Measurements from ENCODE around the gene ETS2. TPM values are rescaled to one million over a fixed set of nuclear protein-coding genes. Genes with fewer than 3 reads are reported as not detected.

The ETS2 gene
- polyA plus RNA-seq = 2.8 TPM

GRCh38 chr21:38805328-38806152 is at the start of gene ETS2:
Gene ETS2 (plus strand): TSS chr21:38805929. CDS start chr21:38810035, 4,106 bp downstream.
- Mint-ChIP-seq H3K27me3 (peaks cover 21% of the 10 kb centered on the region), H3K4me3 (peak within 1 kb of the TSS; percentile 80 to 88 (median 86)), H3K27ac (peak within 1 kb of the TSS in 1 of 3 donors; percentile 3), H3K9me3 (no peaks in the 10 kb centered on the region), H3K4me1 (peaks cover 9 to 22% (median 17%) of the 10 kb centered on the region in 3 donors), H3K36me3 (no peaks in the 10 kb centered on the region)

- peaks cover 0 to 2% (median 0%) of the 10 kb centered on the region in 3 donors for H3K4me1 Mint-ChIP-seq
- H3K27ac Mint-ChIP-seq = no peak overlapping the region
- peaks cover 20% of the 10 kb centered on the region for H3K27me3 Mint-ChIP-seq
Measured at GRCh38 chr21:38756746-38757145, 49.0 kb upstream of the ETS2 start.

GRCh38 chr21:38758501-38759214 is 47.1 kb upstream of the ETS2 start:
- peaks cover 0 to 2% (median 0%) of the 10 kb centered on the region in 3 donors for H3K4me1 Mint-ChIP-seq
- no peak overlapping the region for H3K4me3 Mint-ChIP-seq
- H3K36me3 Mint-ChIP-seq = peaks cover 3% of the 10 kb centered on the region
- H3K27ac Mint-ChIP-seq = no peak overlapping the region
- no peaks in the 10 kb centered on the region for H3K9me3 Mint-ChIP-seq
- peaks cover 15% of the 10 kb centered on the region for H3K27me3 Mint-ChIP-seq

More at GRCh38 chr21:38756746-38757145, 49.0 kb upstream of the ETS2 start:
- Mint-ChIP-seq H3K36me3 (peaks cover under 1% of the 10 kb centered on the region), H3K9me3 (no peaks in the 10 kb centered on the region), H3K4me3 (no peak overlapping the region)

- Mint-ChIP-seq H3K27ac (no peak overlapping the region), H3K4me3 (no peak overlapping the region), H3K27me3 (peaks cover 12% of the 10 kb centered on the region), H3K9me3 (no peaks in the 10 kb centered on the region), H3K36me3 (peaks cover 3% of the 10 kb centered on the region), H3K4me1 (peaks cover 0 to 2% (median 0%) of the 10 kb centered on the region in 3 donors)
Measured at GRCh38 chr21:38759413-38759812, 46.3 kb upstream of the ETS2 start.

GRCh38 chr21:38760017-38760761 is 45.5 kb upstream of the ETS2 start:
- no peak overlapping the region for H3K27ac Mint-ChIP-seq
- H3K36me3 Mint-ChIP-seq = peaks cover 3% of the 10 kb centered on the region
- H3K4me1 Mint-ChIP-seq = peaks cover 0 to 2% (median 0%) of the 10 kb centered on the region in 3 donors
- H3K27me3 Mint-ChIP-seq = peaks cover 10% of the 10 kb centered on the region
- H3K4me3 Mint-ChIP-seq = no peak overlapping the region
- no peaks in the 10 kb centered on the region for H3K9me3 Mint-ChIP-seq

GRCh38 chr21:38760762-38761155 is 45.0 kb upstream of the ETS2 start:
- H3K9me3 Mint-ChIP-seq = no peaks in the 10 kb centered on the region
- H3K4me1 Mint-ChIP-seq = peaks cover 0 to 2% (median 0%) of the 10 kb centered on the region in 3 donors
- peaks cover 10% of the 10 kb centered on the region for H3K27me3 Mint-ChIP-seq
- H3K36me3 Mint-ChIP-seq = peaks cover 3% of the 10 kb centered on the region
- no peak overlapping the region for H3K4me3 Mint-ChIP-seq
- H3K27ac Mint-ChIP-seq = no peak overlapping the region

- Mint-ChIP-seq H3K9me3 (peaks cover 0 to 2% (median 0%) of the 10 kb centered on the region in 3 donors), H3K36me3 (peaks cover 3% of the 10 kb centered on the region), H3K27me3 (peaks cover 10% of the 10 kb centered on the region), H3K4me3 (no peak overlapping the region), H3K27ac (no peak overlapping the region), H3K4me1 (peaks cover 0 to 1% (median 0%) of the 10 kb centered on the region in 3 donors)
Measured at GRCh38 chr21:38761531-38761930, 44.2 kb upstream of the ETS2 start.

- Mint-ChIP-seq H3K4me1 (peaks cover 10 to 21% (median 15%) of the 10 kb centered on the region in 3 donors), H3K9me3 (peaks cover 0 to 2% (median 0%) of the 10 kb centered on the region in 3 donors), H3K4me3 (peak overlapping the region in 1 of 4 donors; percentile 18), H3K27me3 (peaks cover 9% of the 10 kb centered on the region), H3K27ac (no peak overlapping the region), H3K36me3 (peaks cover 3% of the 10 kb centered on the region)
Measured at GRCh38 chr21:38765056-38765455, 40.7 kb upstream of the ETS2 start.

- peak overlapping the region; percentile 57 to 92 (median 87) for H3K4me3 Mint-ChIP-seq
- H3K36me3 Mint-ChIP-seq = peaks cover 2% of the 10 kb centered on the region
- H3K4me1 Mint-ChIP-seq = peaks cover 10 to 21% (median 15%) of the 10 kb centered on the region in 3 donors
- H3K27ac Mint-ChIP-seq = peak overlapping the region; percentile 3 to 89 (median 87)
- peaks cover 0 to 2% (median 0%) of the 10 kb centered on the region in 3 donors for H3K9me3 Mint-ChIP-seq
- H3K27me3 Mint-ChIP-seq = peaks cover 21% of the 10 kb centered on the region
Measured at GRCh38 chr21:38766987-38767722, 38.6 kb upstream of the ETS2 start.

- Mint-ChIP-seq H3K27ac (peak overlapping the region in 1 of 3 donors; percentile 33), H3K9me3 (peaks cover 0 to 2% (median 0%) of the 10 kb centered on the region in 3 donors), H3K36me3 (no peaks in the 10 kb centered on the region), H3K4me3 (peak overlapping the region in 2 of 4 donors; percentile 67 to 91), H3K4me1 (peaks cover 10 to 28% (median 17%) of the 10 kb centered on the region in 3 donors), H3K27me3 (peaks cover 29% of the 10 kb centered on the region)
Measured at GRCh38 chr21:38768471-38769063, 37.2 kb upstream of the ETS2 start.

GRCh38 chr21:38769191-38769780 is 36.4 kb upstream of the ETS2 start:
- H3K27ac Mint-ChIP-seq = no peak overlapping the region
- H3K27me3 Mint-ChIP-seq = peaks cover 35% of the 10 kb centered on the region
- peak overlapping the region in 1 of 4 donors; percentile 9 for H3K4me3 Mint-ChIP-seq
- H3K36me3 Mint-ChIP-seq = no peaks in the 10 kb centered on the region
- H3K4me1 Mint-ChIP-seq = peaks cover 10 to 28% (median 17%) of the 10 kb centered on the region in 3 donors
- H3K9me3 Mint-ChIP-seq = peaks cover 0 to 2% (median 0%) of the 10 kb centered on the region in 3 donors

- Mint-ChIP-seq H3K27ac (no peak overlapping the region), H3K4me1 (peaks cover 10 to 28% (median 19%) of the 10 kb centered on the region in 3 donors), H3K27me3 (peaks cover 42% of the 10 kb centered on the region), H3K9me3 (peaks cover 0 to 2% (median 0%) of the 10 kb centered on the region in 3 donors), H3K36me3 (no peaks in the 10 kb centered on the region), H3K4me3 (no peak overlapping the region)
Measured at GRCh38 chr21:38770660-38771059, 35.1 kb upstream of the ETS2 start.

- peaks cover 14 to 27% (median 19%) of the 10 kb centered on the region in 3 donors for H3K4me1 Mint-ChIP-seq
- H3K27ac Mint-ChIP-seq = no peak overlapping the region
- H3K27me3 Mint-ChIP-seq = peaks cover 49% of the 10 kb centered on the region
Measured at GRCh38 chr21:38771536-38771935, 34.2 kb upstream of the ETS2 start.

More at GRCh38 chr21:38771536-38771935, 34.2 kb upstream of the ETS2 start:
- Mint-ChIP-seq H3K9me3 (peaks cover 0 to 2% (median 0%) of the 10 kb centered on the region in 3 donors), H3K36me3 (no peaks in the 10 kb centered on the region), H3K4me3 (no peak overlapping the region)

Data from IgD-negative memory B cell (primary cell).